SJCRH30 (cell line): ENCODE data around the gene NCOA4. TPM values are rescaled to one million over a fixed set of nuclear protein-coding genes. Genes with fewer than 3 reads are reported as not detected.
"Not testable (repeated sequence)": the region's sequence is repeated elsewhere in the genome, so short reads cannot be mapped to it uniquely, and the experiment has no call there.

Experiments used
- DNase-seq, 2 experiments: peaks; one replicate each; pipeline ENCODE4 v3.0.0-alpha.2; 2015 to 2020
- H3K27ac ChIP-seq: fragments of 250-450 bp; sonication (Bioruptor Pico); 2 replicates; pipeline ENCODE4 v1.5.1; 2020; ENCODE audit warnings: mild to moderate bottlenecking, moderate library complexity
- H3K27me3 ChIP-seq: fragments of 250-450 bp; sonication (Bioruptor Pico); 2 replicates; pipeline ENCODE4 v1.5.1; 2020; ENCODE audit warnings: mild to moderate bottlenecking, moderate library complexity
- H3K36me3 ChIP-seq: fragments of 250-450 bp; sonication (Bioruptor Pico); 2 replicates; pipeline ENCODE4 v1.5.1; 2020; ENCODE audit warnings: mild to moderate bottlenecking, moderate library complexity
- H3K4me1 ChIP-seq: fragments of 250-450 bp; sonication (Bioruptor Pico); 2 replicates; pipeline ENCODE4 v1.5.1; 2020; ENCODE audit warnings: mild to moderate bottlenecking, moderate library complexity
- H3K4me3 ChIP-seq: fragments of 250-450 bp; sonication (Bioruptor Pico); 2 replicates; pipeline ENCODE4 v1.5.1; 2020; ENCODE audit warnings: mild to moderate bottlenecking, moderate library complexity
- H3K9me3 ChIP-seq: fragments of 250-450 bp; sonication (Bioruptor Pico); replicated peaks from 2 replicates; pipeline ENCODE4 v1.5.1; 2020; ENCODE audit warnings: mild to moderate bottlenecking, moderate library complexity
- total RNA-seq: library from RNA; depleted of rRNA; stranded (reverse); fragments of >200 nt; shearing (Covaris generic); gene quantifications from 2 replicates; pipeline ENCODE4 v1.2.3, GENCODE V29; 2014

NCOA4 gene
- total RNA-seq, 1 experiment from 2014 or later = 47.5 TPM

DNA sequence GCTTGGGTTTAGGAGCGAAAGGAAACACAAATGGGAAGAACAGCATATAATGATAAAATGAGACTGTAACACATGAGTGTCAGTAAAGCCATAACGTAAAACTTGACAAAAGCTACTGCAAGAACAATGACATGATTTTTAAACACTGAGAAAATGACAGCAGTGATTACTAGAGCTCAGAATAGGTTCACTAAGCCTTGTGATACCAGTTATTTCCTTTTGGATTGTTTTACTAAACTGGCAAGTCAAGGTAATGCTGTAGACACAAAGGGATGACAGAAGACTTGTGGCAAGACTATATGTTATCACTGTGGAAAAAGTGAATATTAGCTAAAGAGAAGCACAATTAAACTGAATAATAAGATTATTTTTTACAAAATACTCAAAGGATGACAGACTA, 12.7 kb downstream of the NCOA4 start:
- Histone ChIP-seq H3K9me3 (no peaks in the 10 kb centered on the region), H3K36me3 (no peaks in the 10 kb centered on the region), H3K4me3 (no peak overlapping the region), H3K27ac (no peak overlapping the region), H3K27me3 (no peaks in the 10 kb centered on the region), H3K4me1 (no peaks in the 10 kb centered on the region)
- no peak for DNase-seq

GRCh38 chr10:46016811-46017210, 13.6 kb downstream of the NCOA4 start:
- no peak overlapping the region for H3K27ac ChIP-seq
- no peaks in the 10 kb centered on the region for H3K36me3 ChIP-seq
- no peak for DNase-seq
- H3K27me3 ChIP-seq = no peaks in the 10 kb centered on the region
- no peaks in the 10 kb centered on the region for H3K9me3 ChIP-seq
- no peaks in the 10 kb centered on the region for H3K4me1 ChIP-seq
- H3K4me3 ChIP-seq = no peak overlapping the region

DNA sequence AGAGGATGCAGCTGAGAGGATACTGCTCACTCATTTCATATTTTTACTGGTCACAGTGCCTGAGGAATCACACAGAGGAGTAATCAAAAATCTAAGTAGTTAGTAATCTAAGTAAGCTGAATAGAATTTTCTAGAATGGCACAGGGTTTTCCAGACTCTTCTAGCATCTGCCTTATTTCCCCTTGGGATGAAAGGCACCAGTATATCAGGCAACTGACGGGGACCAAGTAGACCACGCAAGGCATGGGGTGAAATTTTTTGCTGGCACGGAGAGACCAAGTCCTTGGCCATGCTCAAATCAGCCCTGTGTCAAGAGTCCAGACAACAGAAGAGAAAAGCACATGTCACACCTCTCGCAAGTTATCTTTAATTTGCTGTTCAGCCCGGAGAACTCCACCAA, 14.2 kb downstream of the NCOA4 start:
- H3K27me3 ChIP-seq = no peaks in the 10 kb centered on the region
- H3K4me3 ChIP-seq = no peak overlapping the region
- H3K9me3 ChIP-seq = no peaks in the 10 kb centered on the region
- H3K4me1 ChIP-seq = no peaks in the 10 kb centered on the region
- DNase-seq = no peak
- H3K27ac ChIP-seq = no peak overlapping the region
- no peaks in the 10 kb centered on the region for H3K36me3 ChIP-seq

DNA sequence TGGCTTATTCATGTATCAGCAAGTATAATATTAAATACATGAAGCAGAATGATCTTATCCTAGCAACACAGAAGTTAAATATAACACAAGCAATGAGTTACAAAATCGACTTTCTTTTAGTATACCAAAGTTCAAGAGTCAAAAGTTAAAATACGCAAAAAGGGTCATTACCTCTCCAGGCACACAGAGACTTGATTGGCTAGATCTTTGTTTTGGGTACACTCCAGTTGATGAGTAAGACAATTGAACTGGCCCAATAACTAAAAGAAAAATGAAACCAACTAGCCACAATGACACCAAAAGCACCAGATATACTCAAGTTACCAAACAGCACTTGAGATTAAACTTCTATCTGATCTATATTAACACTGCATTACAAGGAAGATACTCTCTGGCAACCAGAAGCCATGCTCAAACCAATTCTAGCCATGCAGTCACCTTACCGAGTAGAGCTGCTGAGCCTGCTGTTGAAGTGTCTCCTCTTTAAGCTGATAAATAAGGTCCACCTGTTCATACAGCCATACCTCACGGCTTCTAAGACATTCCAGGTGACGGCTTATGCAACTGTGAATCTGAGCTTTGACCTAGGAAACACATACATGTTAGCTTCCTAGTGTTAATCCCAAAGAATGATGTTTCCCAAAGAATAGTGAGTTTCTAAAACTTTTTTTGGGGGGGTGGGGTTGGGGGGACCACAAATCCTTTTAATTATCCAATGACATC, 15.6 kb downstream of the NCOA4 start:
- Histone ChIP-seq H3K4me1 (no peaks in the 10 kb centered on the region), H3K4me3 (no peak overlapping the region), H3K36me3 (no peaks in the 10 kb centered on the region), H3K9me3 (no peaks in the 10 kb centered on the region), H3K27ac (no peak overlapping the region), H3K27me3 (no peaks in the 10 kb centered on the region)
- no peak for DNase-seq

- H3K27ac ChIP-seq = no peak overlapping the region
- no peak overlapping the region for H3K4me3 ChIP-seq
- H3K36me3 ChIP-seq = no peaks in the 10 kb centered on the region
- DNase-seq = no peak
- no peaks in the 10 kb centered on the region for H3K4me1 ChIP-seq
- H3K27me3 ChIP-seq = no peaks in the 10 kb centered on the region
- no peaks in the 10 kb centered on the region for H3K9me3 ChIP-seq
Measured at GRCh38 chr10:46014206-46014605, 16.2 kb downstream of the NCOA4 start.

GRCh38 chr10:46012746-46013145, 17.7 kb downstream of the NCOA4 start:
- no peak overlapping the region for H3K27ac ChIP-seq
- H3K4me1 ChIP-seq = no peaks in the 10 kb centered on the region
- no peaks in the 10 kb centered on the region for H3K27me3 ChIP-seq
- peaks cover 8% of the 10 kb centered on the region for H3K36me3 ChIP-seq
- no peaks in the 10 kb centered on the region for H3K9me3 ChIP-seq
- no peak for DNase-seq
- no peak overlapping the region for H3K4me3 ChIP-seq

GRCh38 chr10:46006219-46006618, 24.2 kb downstream of the NCOA4 start:
- H3K4me3 ChIP-seq = no peak overlapping the region
- H3K4me1 ChIP-seq = no peaks in the 10 kb centered on the region
- no peaks in the 10 kb centered on the region for H3K9me3 ChIP-seq
- no peaks in the 10 kb centered on the region for H3K27me3 ChIP-seq
- no peak for DNase-seq
- no peak overlapping the region for H3K27ac ChIP-seq
- peaks cover 20% of the 10 kb centered on the region for H3K36me3 ChIP-seq

DNA sequence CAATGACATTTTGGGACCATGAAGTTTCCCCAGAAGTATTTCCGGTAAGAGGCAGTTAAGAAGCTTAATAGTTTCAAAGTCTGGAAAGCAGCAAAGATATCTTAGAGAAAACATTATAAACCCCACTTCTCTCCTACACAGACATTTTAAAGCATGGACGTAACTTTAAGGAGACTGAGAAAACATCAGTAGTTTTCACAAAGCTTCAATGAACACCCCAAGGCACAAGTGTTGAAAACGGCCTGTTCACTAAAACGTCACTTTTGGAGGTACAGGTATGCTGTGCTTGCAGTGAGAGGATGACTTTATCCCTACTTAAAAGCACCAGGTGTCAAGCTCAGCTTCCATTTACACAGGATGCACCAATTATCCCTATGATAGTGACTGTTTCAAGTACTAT, 25.0 kb downstream of the NCOA4 start:
- no peak for DNase-seq
- Histone ChIP-seq H3K9me3 (no peaks in the 10 kb centered on the region), H3K4me1 (no peaks in the 10 kb centered on the region), H3K27ac (no peak overlapping the region), H3K36me3 (peaks cover 20% of the 10 kb centered on the region), H3K4me3 (no peak overlapping the region), H3K27me3 (no peaks in the 10 kb centered on the region)

- no peak for DNase-seq
- H3K36me3 ChIP-seq = peaks cover 20% of the 10 kb centered on the region
- no peaks in the 10 kb centered on the region for H3K4me1 ChIP-seq
- no peak overlapping the region for H3K27ac ChIP-seq
- no peaks in the 10 kb centered on the region for H3K9me3 ChIP-seq
- no peaks in the 10 kb centered on the region for H3K27me3 ChIP-seq
- H3K4me3 ChIP-seq = no peak overlapping the region
Measured at GRCh38 chr10:46004963-46005362, 25.5 kb downstream of the NCOA4 start.

DNA sequence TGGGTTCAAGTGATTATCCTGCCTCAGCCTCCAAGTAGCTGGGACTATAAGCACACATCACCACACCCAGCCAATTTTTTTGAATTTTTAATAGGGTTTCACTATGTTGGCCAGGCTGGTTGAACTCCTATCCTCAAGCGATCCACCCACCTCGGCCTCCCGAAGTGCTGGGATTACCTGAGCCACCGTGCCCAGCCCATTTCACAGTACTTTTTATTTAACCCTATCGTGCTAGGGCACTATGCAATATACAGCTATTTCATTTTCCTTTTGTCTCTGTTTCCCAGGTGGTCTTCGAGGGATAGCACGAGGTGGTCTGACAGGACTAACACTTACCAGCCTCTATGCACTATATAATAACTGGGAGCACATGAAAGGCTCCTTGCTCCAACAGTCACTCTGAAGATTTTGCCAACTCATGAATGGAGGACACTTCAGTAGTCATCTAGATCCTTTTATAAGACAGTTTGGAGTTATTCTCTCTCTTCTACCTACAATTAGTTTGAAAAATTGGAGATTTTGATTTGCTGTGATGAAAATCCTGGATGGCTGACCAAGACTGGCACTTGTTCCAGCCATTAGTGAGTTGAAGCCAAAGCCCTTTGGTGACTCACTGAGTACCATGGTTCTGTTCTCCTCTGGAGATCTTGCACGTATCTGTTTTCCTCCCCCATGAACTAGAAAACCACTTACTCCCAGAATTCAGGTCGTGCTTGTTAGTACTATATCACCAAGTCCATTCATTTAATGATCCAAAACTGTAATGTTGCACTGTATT, 27.3 kb downstream of the NCOA4 start:
- Histone ChIP-seq H3K27ac (no peak overlapping the region), H3K27me3 (no peaks in the 10 kb centered on the region), H3K4me3 (no peak overlapping the region), H3K36me3 (peaks cover 12% of the 10 kb centered on the region), H3K4me1 (no peaks in the 10 kb centered on the region), H3K9me3 (no peaks in the 10 kb centered on the region)
- DNase-seq = no peak

GRCh38 chr10:46002189-46002687, 28.2 kb downstream of the NCOA4 start:
- H3K36me3 ChIP-seq = peaks cover 12% of the 10 kb centered on the region
- not testable (repeated sequence) for DNase-seq, H3K27ac ChIP-seq, H3K4me1 ChIP-seq, H3K9me3 ChIP-seq, H3K27me3 ChIP-seq, H3K4me3 ChIP-seq

- H3K27me3 ChIP-seq = no peaks in the 10 kb centered on the region
- no peak overlapping the region for H3K4me3 ChIP-seq
- H3K27ac ChIP-seq = no peak overlapping the region
- H3K9me3 ChIP-seq = no peaks in the 10 kb centered on the region
- H3K36me3 ChIP-seq = peaks cover 12% of the 10 kb centered on the region
- no peak for DNase-seq
- no peaks in the 10 kb centered on the region for H3K4me1 ChIP-seq
Measured at GRCh38 chr10:46001187-46001756, 29.2 kb downstream of the NCOA4 start.

GRCh38 chr10:46000538-46000937, 29.9 kb downstream of the NCOA4 start:
- DNase-seq = no peak
- Histone ChIP-seq H3K36me3 (peaks cover 10% of the 10 kb centered on the region), H3K4me3 (no peak overlapping the region), H3K27me3 (no peaks in the 10 kb centered on the region), H3K4me1 (no peaks in the 10 kb centered on the region), H3K9me3 (no peaks in the 10 kb centered on the region), H3K27ac (no peak overlapping the region)

GRCh38 chr10:45999955-46000354, 30.5 kb downstream of the NCOA4 start:
- H3K36me3 ChIP-seq = peaks cover 10% of the 10 kb centered on the region
- H3K27ac ChIP-seq, DNase-seq, H3K4me3 ChIP-seq, H3K4me1 ChIP-seq, H3K27me3 ChIP-seq, H3K9me3 ChIP-seq: not testable (repeated sequence)

DNA sequence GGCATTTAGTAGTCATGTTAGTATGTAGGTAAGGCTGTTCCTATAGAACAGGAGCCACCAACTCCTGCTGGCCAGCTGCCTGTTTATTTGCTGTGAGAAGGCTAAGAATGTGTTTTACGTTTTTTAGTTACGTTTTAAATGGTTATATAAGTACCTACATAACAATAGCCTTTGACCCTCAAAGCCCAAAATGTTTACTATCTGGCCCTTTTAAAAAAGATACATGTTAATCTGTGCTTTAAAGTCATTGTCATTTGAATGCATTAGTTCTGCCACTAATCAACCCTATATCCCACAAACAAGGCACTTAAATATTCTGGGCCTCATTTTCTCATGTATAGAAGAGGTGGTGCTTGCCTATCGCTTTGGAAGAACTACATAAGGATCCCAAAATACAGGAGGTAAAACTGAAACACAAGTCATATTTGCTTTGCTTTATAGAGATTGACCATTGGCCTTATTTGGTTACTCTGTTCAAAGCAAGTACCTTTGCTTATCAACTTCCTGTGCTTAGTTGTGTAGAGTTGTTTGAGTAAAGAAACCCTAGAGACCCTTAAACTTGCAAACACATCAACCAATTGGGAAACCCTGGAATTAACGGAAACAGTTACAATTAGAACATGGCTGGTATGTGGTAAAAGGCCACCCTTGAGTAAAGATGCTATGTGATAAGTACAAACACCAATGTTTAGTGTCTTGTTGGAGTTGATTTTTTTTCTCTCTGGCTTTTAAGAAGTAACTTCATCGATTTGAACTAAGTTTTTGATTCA, 32.2 kb downstream of the NCOA4 start:
- no peaks in the 10 kb centered on the region for H3K9me3 ChIP-seq
- peaks cover 3% of the 10 kb centered on the region; the same call in 1 of the 2 replicates for H3K36me3 ChIP-seq
- H3K4me1 ChIP-seq = no peaks in the 10 kb centered on the region
- no peak for DNase-seq
- H3K27me3 ChIP-seq = no peaks in the 10 kb centered on the region
- no peak overlapping the region for H3K4me3 ChIP-seq
- no peak overlapping the region for H3K27ac ChIP-seq
